WTC11 (cell line): ENCODE measurements around the gene ITGA5. TPM values are rescaled to one million over a fixed set of nuclear protein-coding genes. Genes with fewer than 3 reads are reported as not detected.

Source experiments
- ATAC-seq: fragments of 200-7000 bp; cut with Tn5 transposase; 2 replicates; pipeline ENCODE4 v1.10.0; 2021; ENCODE audit warnings: mild to moderate bottlenecking, moderate library complexity
- CTCF ChIA-PET: fragments of 300-600 bp; sonication (Branson Sonifier 250); formaldehyde crosslinking; loops from one replicate; lab custom pipeline; 2021; ENCODE audit warnings: antibody characterized with exemption; lab: Charles Lee
- POLR2A ChIA-PET: fragments of 350-600 bp; sonication (Branson Sonifier 250); formaldehyde crosslinking; loops from one replicate; lab custom pipeline; 2021; ENCODE audit warnings: antibody characterized with exemption; lab: Charles Lee
- DNase-seq: peaks from one replicate; pipeline ENCODE4 v3.0.0; 2021; ENCODE audit warnings: low spot score
- H3K27ac Mint-ChIP-seq: 2 replicates; pipeline ENCODE4 v1.8.0; 2021; ENCODE audit warnings: mixed read lengths
- H3K27me3 Mint-ChIP-seq: 2 replicates; pipeline ENCODE4 v1.8.0; 2021; ENCODE audit warnings: low read depth, mild to moderate bottlenecking, moderate library complexity, mixed read lengths
- H3K36me3 Mint-ChIP-seq: 2 replicates; pipeline ENCODE4 v1.8.0; 2021; ENCODE audit warnings: mixed read lengths
- H3K4me1 Mint-ChIP-seq: 2 replicates; pipeline ENCODE4 v1.8.0; 2022; ENCODE audit warnings: mixed read lengths
- H3K4me3 Mint-ChIP-seq: 2 replicates; pipeline ENCODE4 v1.8.0; 2021; ENCODE audit warnings: mild to moderate bottlenecking, moderate library complexity, mixed read lengths
- H3K9me3 Mint-ChIP-seq: 2 replicates; pipeline ENCODE4 v1.8.0; 2021; ENCODE audit warnings: mixed read lengths
- ATF3 ChIP-seq: sonication (generic); formaldehyde crosslinking; conservative IDR thresholded peaks from 2 replicates; pipeline ENCODE4 v1.8.1; 2022; ENCODE audit warnings: mild to moderate bottlenecking, missing genetic modification reagents
- CDX4 ChIP-seq: fragments of 250-450 bp; sonication (Bioruptor Pico); IDR thresholded peaks from 2 replicates; pipeline ENCODE4 v1.9.0; 2021; ENCODE audit warnings: moderate library complexity, mild to moderate bottlenecking, inconsistent platforms, borderline replicate concordance
- E2F1 ChIP-seq: sonication (generic); formaldehyde crosslinking; IDR thresholded peaks from 2 replicates; pipeline ENCODE4 v1.8.0; 2022; ENCODE audit warnings: mild to moderate bottlenecking, missing genetic modification reagents
- EMX1 ChIP-seq: fragments of 250-450 bp; sonication (Bioruptor Pico); IDR thresholded peaks from 2 replicates; pipeline ENCODE4 v1.8.0; 2021; ENCODE audit warnings: mild to moderate bottlenecking
- FOXP1 ChIP-seq: sonication (generic); formaldehyde crosslinking; IDR thresholded peaks from 2 replicates; pipeline ENCODE4 v1.8.0; 2022; ENCODE audit warnings: missing genetic modification reagents, mild to moderate bottlenecking, moderate library complexity, borderline replicate concordance
- GTF2I ChIP-seq: fragments of 250-450 bp; sonication (Bioruptor Pico); conservative IDR thresholded peaks from 2 replicates; pipeline ENCODE4 v1.4.0; 2021; ENCODE audit warnings: mild to moderate bottlenecking
- JAZF1 ChIP-seq: fragments of 250-450 bp; sonication (Bioruptor Pico); IDR thresholded peaks from 2 replicates; pipeline ENCODE4 v1.9.0; 2021; ENCODE audit warnings: moderate library complexity, mild to moderate bottlenecking, inconsistent platforms
- MAX ChIP-seq: sonication (generic); formaldehyde crosslinking; IDR thresholded peaks from 2 replicates; pipeline ENCODE4 v1.8.0; 2022; ENCODE audit warnings: mild to moderate bottlenecking, missing genetic modification reagents
- MLX ChIP-seq: sonication (generic); formaldehyde crosslinking; IDR thresholded peaks from 2 replicates; pipeline ENCODE4 v1.8.1; 2023; ENCODE audit warnings: mild to moderate bottlenecking, missing genetic modification reagents, moderate library complexity
- NR1H2 ChIP-seq: sonication (generic); formaldehyde crosslinking; IDR thresholded peaks from 2 replicates; pipeline ENCODE4 v1.9.0; 2021; ENCODE audit warnings: mild to moderate bottlenecking, moderate library complexity, missing genetic modification reagents
- NR3C1 ChIP-seq: sonication (generic); formaldehyde crosslinking; conservative IDR thresholded peaks from 2 replicates; pipeline ENCODE4 v1.8.1; 2023; ENCODE audit warnings: low read depth, mild to moderate bottlenecking, missing genetic modification reagents
- STAT6 ChIP-seq: sonication (generic); formaldehyde crosslinking; conservative IDR thresholded peaks from 2 replicates; pipeline ENCODE4 v1.8.1; 2023; ENCODE audit warnings: mild to moderate bottlenecking, low read depth, missing genetic modification reagents, moderate library complexity
- TCF7 ChIP-seq: sonication (generic); formaldehyde crosslinking; IDR thresholded peaks from 2 replicates; pipeline ENCODE4 v1.8.0; 2022; ENCODE audit warnings: mild to moderate bottlenecking, low read depth, missing genetic modification reagents, moderate library complexity
- TEAD4 ChIP-seq: sonication (generic); formaldehyde crosslinking; IDR thresholded peaks from 2 replicates; pipeline ENCODE4 v1.8.0; 2022; ENCODE audit warnings: mild to moderate bottlenecking, missing genetic modification reagents
- TP53 ChIP-seq: sonication (generic); formaldehyde crosslinking; IDR thresholded peaks from 2 replicates; pipeline ENCODE4 v1.8.1; 2023; ENCODE audit warnings: mild to moderate bottlenecking, missing genetic modification reagents
- ZBTB21 ChIP-seq: sonication (generic); formaldehyde crosslinking; IDR thresholded peaks from 2 replicates; pipeline ENCODE4 v1.8.1; 2023; ENCODE audit warnings: mild to moderate bottlenecking, missing genetic modification reagents, borderline replicate concordance
- ZBTB43 ChIP-seq: sonication (generic); formaldehyde crosslinking; IDR thresholded peaks from 2 replicates; pipeline ENCODE4 v1.8.1; 2023; ENCODE audit warnings: mild to moderate bottlenecking, missing genetic modification reagents
- ZNF232 ChIP-seq: sonication (generic); formaldehyde crosslinking; IDR thresholded peaks from 2 replicates; pipeline ENCODE4 v1.8.0; 2022; ENCODE audit warnings: mild to moderate bottlenecking, missing genetic modification reagents
- ZNF396 ChIP-seq: fragments of 250-450 bp; sonication (Bioruptor Pico); IDR thresholded peaks from 2 replicates; pipeline ENCODE4 v1.8.0; 2021; ENCODE audit warnings: mild to moderate bottlenecking, moderate library complexity, borderline replicate concordance
- ZNF416 ChIP-seq: fragments of 250-450 bp; sonication (Bioruptor Pico); IDR thresholded peaks from 2 replicates; pipeline ENCODE4 v1.9.0; 2021; ENCODE audit warnings: mild to moderate bottlenecking, inconsistent platforms
- ZSCAN18 ChIP-seq: fragments of 250-450 bp; sonication (Bioruptor Pico); IDR thresholded peaks from 2 replicates; pipeline ENCODE4 v2.1.2; 2022; ENCODE audit warnings: mild to moderate bottlenecking, moderate library complexity
- total RNA-seq: library from RNA; stranded (reverse); gene quantifications from 3 replicates; pipeline ENCODE4 v1.2.3, GENCODE V29; 2021

Gene ITGA5
- total RNA-seq, 1 experiment from 2014 or later = 21.9 TPM

- H3K9me3 Mint-ChIP-seq = no peaks in the 10 kb centered on the region
- DNase-seq (no peak), ATAC-seq (no peak)
- peaks cover 81% of the 10 kb centered on the region for H3K4me1 Mint-ChIP-seq
- CTCF ChIA-PET = interaction anchor here (0.6 to 4.3 kb wide), 9 partner anchors 9 to 191 kb away, joined by 3 to 67 read pairs (median 7); no protein-coding TSS in a partner anchor
- H3K27me3 Mint-ChIP-seq = peaks cover 15% of the 10 kb centered on the region
- no peak overlapping the region for H3K27ac Mint-ChIP-seq
- POLR2A ChIA-PET = interaction anchor here (0.6 kb wide), 1 partner anchor 78 kb away, joined by 3 read pairs; no protein-coding TSS in a partner anchor
- no peak for TF ChIP-seq ZBTB43
- TF ChIP-seq EMX1 = no peak
- TF ChIP-seq FOXP1 (CRISPR knock-in tag) = no peak
- no peak for TF ChIP-seq NR1H2
- no peak for TF ChIP-seq TP53
- TF ChIP-seq ZSCAN18 (CRISPR knock-in tag) = no peak
- TF ChIP-seq TEAD4 (CRISPR knock-in tag) = no peak
- no peak for TF ChIP-seq TCF7 (CRISPR knock-in tag)
- no peak for TF ChIP-seq ATF3 (CRISPR knock-in tag)
- no peak for TF ChIP-seq JAZF1 (CRISPR knock-in tag)
- no peak for TF ChIP-seq ZNF416 (CRISPR knock-in tag)
- peaks cover 3% of the 10 kb centered on the region for H3K36me3 Mint-ChIP-seq
- no peak overlapping the region for H3K4me3 Mint-ChIP-seq
Measured at GRCh38 chr12:54388237-54389133, 30.6 kb downstream of the ITGA5 start.

- Mint-ChIP-seq H3K36me3 (peaks cover 9% of the 10 kb centered on the region), H3K4me1 (peaks cover 70% of the 10 kb centered on the region), H3K9me3 (no peaks in the 10 kb centered on the region), H3K27me3 (peaks cover 4% of the 10 kb centered on the region), H3K4me3 (peak overlapping the region; percentile 27), H3K27ac (peak overlapping the region; percentile 30)
- DNase-seq (no peak), ATAC-seq (no peak)
- ChIA-PET POLR2A (no interaction called here), CTCF (interaction anchor here (0.6 to 4.3 kb wide), 7 partner anchors 8 to 135 kb away, joined by 3 to 67 read pairs (median 7); no protein-coding TSS in a partner anchor)
- TF ChIP-seq ZBTB21 (CRISPR knock-in tag) = no peak
- no peak for TF ChIP-seq MAX (CRISPR knock-in tag)
- no peak for TF ChIP-seq ZNF232
- no peak for TF ChIP-seq MLX (CRISPR knock-in tag)
- TF ChIP-seq GTF2I (CRISPR knock-in tag) = no peak
- no peak for TF ChIP-seq NR3C1
- no peak for TF ChIP-seq NR1H2
- TF ChIP-seq CDX4 (CRISPR knock-in tag) = no peak
- no peak for TF ChIP-seq ZNF396
- TF ChIP-seq E2F1 (CRISPR knock-in tag) = no peak
- no peak for TF ChIP-seq EMX1
- TF ChIP-seq STAT6 (CRISPR knock-in tag) = no peak
- no peak for TF ChIP-seq FOXP1 (CRISPR knock-in tag)
Measured at GRCh38 chr12:54387114-54387467, 32.0 kb downstream of the ITGA5 start.
